ENCODE data around the gene VOPP1.

DNA sequence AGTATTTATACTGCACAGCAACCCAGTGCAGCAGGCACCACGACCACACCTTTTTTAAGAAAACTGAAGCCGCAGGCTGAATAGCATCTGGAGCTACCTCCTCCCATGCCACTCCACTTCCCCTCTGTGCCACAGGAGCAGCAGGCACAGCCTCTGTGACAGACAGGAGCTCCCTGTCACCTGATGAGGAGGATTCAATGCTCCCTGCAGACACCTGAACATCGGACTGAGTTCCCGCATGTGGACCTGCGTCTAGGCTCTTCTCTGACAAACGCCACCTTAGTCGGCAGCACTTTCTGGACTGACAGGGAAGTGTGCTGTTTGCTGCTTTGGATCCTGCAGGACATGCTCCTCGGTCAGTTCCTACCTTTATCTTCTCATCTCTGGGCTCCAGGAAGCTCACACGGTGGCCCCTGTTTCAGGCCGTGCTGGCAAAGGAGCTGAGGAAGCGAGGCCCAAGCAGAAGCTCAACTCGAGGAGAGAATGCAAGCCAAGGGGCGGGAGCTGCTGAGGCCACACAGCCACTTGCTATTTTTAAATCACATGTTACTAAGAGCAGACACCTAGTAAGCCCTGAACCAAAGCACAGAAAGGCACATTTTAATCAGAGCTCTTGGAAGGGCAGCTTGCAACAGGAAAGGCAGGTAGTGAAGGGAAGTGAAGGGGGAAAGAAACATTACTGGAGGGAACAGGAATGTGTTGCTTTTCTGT, 56.6 kb downstream of the VOPP1 start:
- TF ChIP-seq, protein P1, sequence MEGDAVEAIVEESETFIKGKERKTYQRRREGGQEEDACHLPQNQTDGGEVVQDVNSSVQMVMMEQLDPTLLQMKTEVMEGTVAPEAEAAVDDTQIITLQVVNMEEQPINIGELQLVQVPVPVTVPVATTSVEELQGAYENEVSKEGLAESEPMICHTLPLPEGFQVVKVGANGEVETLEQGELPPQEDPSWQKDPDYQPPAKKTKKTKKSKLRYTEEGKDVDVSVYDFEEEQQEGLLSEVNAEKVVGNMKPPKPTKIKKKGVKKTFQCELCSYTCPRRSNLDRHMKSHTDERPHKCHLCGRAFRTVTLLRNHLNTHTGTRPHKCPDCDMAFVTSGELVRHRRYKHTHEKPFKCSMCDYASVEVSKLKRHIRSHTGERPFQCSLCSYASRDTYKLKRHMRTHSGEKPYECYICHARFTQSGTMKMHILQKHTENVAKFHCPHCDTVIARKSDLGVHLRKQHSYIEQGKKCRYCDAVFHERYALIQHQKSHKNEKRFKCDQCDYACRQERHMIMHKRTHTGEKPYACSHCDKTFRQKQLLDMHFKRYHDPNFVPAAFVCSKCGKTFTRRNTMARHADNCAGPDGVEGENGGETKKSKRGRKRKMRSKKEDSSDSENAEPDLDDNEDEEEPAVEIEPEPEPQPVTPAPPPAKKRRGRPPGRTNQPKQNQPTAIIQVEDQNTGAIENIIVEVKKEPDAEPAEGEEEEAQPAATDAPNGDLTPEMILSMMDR (IDR thresholded peaks at IDR 0.05) = no peak
- no peak for TF ChIP-seq POLR2A (IDR thresholded peaks at IDR 0.05)
